Measurements from ENCODE around the gene CENPN. TPM values are rescaled to one million over a fixed set of nuclear protein-coding genes. Genes with fewer than 3 reads are reported as not detected.

The CENPN gene
- total RNA-seq, 1 experiment from 2014 or later, result 68.9 TPM

GRCh38 chr16:80997139-80997798, 9.7 kb upstream of the CENPN start:
- intact Hi-C loops (cut with micrococcal nuclease; ENCODE audit: unreplicated experiment), result no loop called here
- DNase-seq, result no peak
- Histone ChIP-seq H3K36me3 (ENCODE audit: low read depth) (peaks cover 5% of the 10 kb centered on the region), H3K4me2 (no peak overlapping the region), H3K4me3 (no peak overlapping the region), H3F3A (ENCODE audit: insufficient read depth, low read depth) (peaks cover 4% of the 10 kb centered on the region; the same call in 1 of the 2 replicates), H3K27me3 (ENCODE audit: insufficient read depth, low read depth) (no peaks in the 10 kb centered on the region), H3K27ac (no peak overlapping the region), H4K20me1 (ENCODE audit: insufficient read depth) (peaks cover 9% of the 10 kb centered on the region; the same call in 1 of the 2 replicates), H3K9me2 (ENCODE audit: insufficient read depth) (no peaks in the 10 kb centered on the region), H3K79me2 (ENCODE audit: low read depth) (peaks cover 98% of the 10 kb centered on the region), H3K4me1 (replicated peaks; ENCODE audit: insufficient read depth) (peaks cover 18% of the 10 kb centered on the region; the same call in 1 of the 2 replicates), H3K9me3 (ENCODE audit: insufficient read depth, low read depth) (no peaks in the 10 kb centered on the region), H2AFZ (no peak overlapping the region)
- TF ChIP-seq CTCF (conservative IDR thresholded peaks at IDR 0.05) (no peak), EZH2 (IDR thresholded peaks at IDR 0.05; ENCODE audit: low read depth) (no peak)
- POLR2A ChIA-PET (ENCODE audit: unreplicated experiment), result no interaction called here
- no TSS peak for BruUV-seq (replicated peaks)
- CTCF ChIA-PET, result interaction anchor here (0.7 kb wide), 1 partner anchor 144 kb away, joined by 4 read pairs; no protein-coding TSS in a partner anchor

- no peaks in the 10 kb centered on the region for H3K27me3 ChIP-seq (ENCODE audit: insufficient read depth, low read depth)
- BruUV-seq (replicated peaks), result no TSS peak
- CTCF ChIA-PET, result interaction anchor here (0.7 kb wide), 1 partner anchor 143 kb away, joined by 4 read pairs; no protein-coding TSS in a partner anchor
- no peak for TF ChIP-seq EZH2 (IDR thresholded peaks at IDR 0.05; ENCODE audit: low read depth)
- TF ChIP-seq CTCF (conservative IDR thresholded peaks at IDR 0.05), result no peak
- H3K4me3 ChIP-seq, result no peak overlapping the region
- no peak overlapping the region for H3K27ac ChIP-seq
- H3K9me3 ChIP-seq (ENCODE audit: insufficient read depth, low read depth), result no peaks in the 10 kb centered on the region
- no peak overlapping the region for H3K4me2 ChIP-seq
- no peak overlapping the region for H2AFZ ChIP-seq
- intact Hi-C loops (cut with micrococcal nuclease; ENCODE audit: unreplicated experiment), result no loop called here
- peaks cover 9% of the 10 kb centered on the region for H4K20me1 ChIP-seq (ENCODE audit: insufficient read depth)
- peaks cover 98% of the 10 kb centered on the region for H3K79me2 ChIP-seq (ENCODE audit: low read depth)
- peaks cover 18% of the 10 kb centered on the region; the same call in 1 of the 2 replicates for H3K4me1 ChIP-seq (replicated peaks; ENCODE audit: insufficient read depth)
- H3K9me2 ChIP-seq (ENCODE audit: insufficient read depth), result no peaks in the 10 kb centered on the region
- POLR2A ChIA-PET (ENCODE audit: unreplicated experiment), result no interaction called here
- peaks cover 5% of the 10 kb centered on the region for H3K36me3 ChIP-seq (ENCODE audit: low read depth)
- no peak for DNase-seq
- peaks cover 4% of the 10 kb centered on the region; the same call in 1 of the 2 replicates for H3F3A ChIP-seq (ENCODE audit: insufficient read depth, low read depth)
Measured at GRCh38 chr16:80997964-80998620, 8.9 kb upstream of the CENPN start.

- DNase-seq, result no peak
- no peaks in the 10 kb centered on the region for H3K9me2 ChIP-seq (ENCODE audit: insufficient read depth)
- no peak overlapping the region for H3K4me2 ChIP-seq
- H3K79me2 ChIP-seq (ENCODE audit: low read depth), result peaks cover 97% of the 10 kb centered on the region
- ChIA-PET CTCF (no interaction called here), POLR2A (ENCODE audit: unreplicated experiment) (interaction anchor here (0.5 kb wide), 1 partner anchor 31 kb away, joined by 4 read pairs; no protein-coding TSS in a partner anchor)
- no peaks in the 10 kb centered on the region for H3K9me3 ChIP-seq (ENCODE audit: insufficient read depth, low read depth)
- peaks cover 8% of the 10 kb centered on the region; the same call in 1 of the 2 replicates for H3F3A ChIP-seq (ENCODE audit: insufficient read depth, low read depth)
- H3K27ac ChIP-seq, result no peak overlapping the region
- H3K27me3 ChIP-seq (ENCODE audit: insufficient read depth, low read depth), result no peaks in the 10 kb centered on the region
- peaks cover 5% of the 10 kb centered on the region for H3K36me3 ChIP-seq (ENCODE audit: low read depth)
- H3K4me1 ChIP-seq (replicated peaks; ENCODE audit: insufficient read depth), result peaks cover 20% of the 10 kb centered on the region
- no TSS peak for BruUV-seq (replicated peaks)
- H2AFZ ChIP-seq, result no peak overlapping the region
- peaks cover 25% of the 10 kb centered on the region for H4K20me1 ChIP-seq (ENCODE audit: insufficient read depth)
- intact Hi-C loops (cut with micrococcal nuclease; ENCODE audit: unreplicated experiment), result loop anchor here (10.0 kb wide), 1 partner anchor 724 kb away; no protein-coding TSS in a partner anchor
- no peak for TF ChIP-seq EZH2 (IDR thresholded peaks at IDR 0.05; ENCODE audit: low read depth)
- TF ChIP-seq CTCF (conservative IDR thresholded peaks at IDR 0.05), result no peak
- no peak overlapping the region for H3K4me3 ChIP-seq
Measured at GRCh38 chr16:81000873-81001272, 6.1 kb upstream of the CENPN start.

Data from PC-9 (cell line).